Activated T-cell treated with anti-CD3 and anti-CD28 coated beads for 24 hours (primary cell): ENCODE results near the gene RELB.

Experiments used
- DNase-seq: peaks from one replicate; pipeline ENCODE4 v3.0.0-alpha.2; 2020; ENCODE audit warnings: low read depth

Gene RELB

DNA sequence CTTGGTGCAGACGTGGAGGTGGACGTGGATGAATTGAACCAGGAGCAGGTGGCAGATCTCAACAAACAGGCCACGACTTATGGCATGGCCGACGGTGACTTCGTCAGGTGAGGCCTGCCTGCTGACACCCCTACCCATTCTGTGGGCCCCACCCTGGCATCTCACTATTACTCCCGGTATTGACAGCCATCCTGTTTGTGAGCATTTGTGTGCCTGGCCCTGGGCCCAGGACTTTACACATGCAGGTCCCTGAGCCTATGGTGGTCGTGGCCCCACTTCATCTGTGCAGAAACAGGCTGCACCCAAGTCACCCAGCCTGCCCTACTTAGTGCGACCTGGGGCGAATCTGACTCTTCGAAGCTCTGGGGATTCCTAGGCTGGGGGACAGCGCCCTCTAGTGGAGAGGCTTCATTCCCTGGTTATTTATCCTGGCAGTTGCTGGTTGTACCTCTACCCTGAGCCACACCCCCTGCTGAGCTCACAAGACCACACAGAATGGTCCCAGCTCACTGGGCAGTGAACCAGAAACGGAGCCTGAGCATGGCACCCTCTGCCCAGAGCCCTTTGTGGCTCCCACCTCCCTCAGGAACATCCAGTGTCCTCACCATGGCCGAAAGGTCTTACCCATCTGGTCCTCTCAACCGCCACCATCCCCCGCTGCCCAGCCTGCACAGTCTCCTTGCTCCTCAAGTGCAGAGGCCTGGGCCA, 58.1 kb downstream of the RELB start:
- DNase-seq: peak; percentile 76

DNA sequence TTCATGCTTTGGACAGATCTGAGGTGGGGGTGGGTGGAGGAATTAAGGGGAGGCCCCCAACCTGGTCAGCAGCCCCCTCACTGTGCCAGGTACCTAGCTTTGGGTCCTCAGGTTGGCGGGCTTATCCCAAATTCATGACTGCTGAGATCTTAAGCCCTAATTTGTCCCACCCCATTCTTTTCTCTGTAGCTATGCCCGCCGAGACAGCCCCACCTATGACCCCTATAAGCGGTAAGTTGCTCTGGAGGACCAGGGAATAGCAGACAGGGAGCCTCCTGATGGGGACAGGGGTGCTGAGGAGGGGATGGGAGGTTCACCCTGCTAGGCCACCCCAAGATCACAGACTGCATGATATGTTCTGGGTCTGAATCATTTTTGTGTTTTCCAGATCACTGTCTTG, 60.7 kb downstream of the RELB start:
- no peak for DNase-seq

- no peak for DNase-seq
Measured at GRCh38 chr19:45063851-45064801, 62.9 kb downstream of the RELB start.

DNA sequence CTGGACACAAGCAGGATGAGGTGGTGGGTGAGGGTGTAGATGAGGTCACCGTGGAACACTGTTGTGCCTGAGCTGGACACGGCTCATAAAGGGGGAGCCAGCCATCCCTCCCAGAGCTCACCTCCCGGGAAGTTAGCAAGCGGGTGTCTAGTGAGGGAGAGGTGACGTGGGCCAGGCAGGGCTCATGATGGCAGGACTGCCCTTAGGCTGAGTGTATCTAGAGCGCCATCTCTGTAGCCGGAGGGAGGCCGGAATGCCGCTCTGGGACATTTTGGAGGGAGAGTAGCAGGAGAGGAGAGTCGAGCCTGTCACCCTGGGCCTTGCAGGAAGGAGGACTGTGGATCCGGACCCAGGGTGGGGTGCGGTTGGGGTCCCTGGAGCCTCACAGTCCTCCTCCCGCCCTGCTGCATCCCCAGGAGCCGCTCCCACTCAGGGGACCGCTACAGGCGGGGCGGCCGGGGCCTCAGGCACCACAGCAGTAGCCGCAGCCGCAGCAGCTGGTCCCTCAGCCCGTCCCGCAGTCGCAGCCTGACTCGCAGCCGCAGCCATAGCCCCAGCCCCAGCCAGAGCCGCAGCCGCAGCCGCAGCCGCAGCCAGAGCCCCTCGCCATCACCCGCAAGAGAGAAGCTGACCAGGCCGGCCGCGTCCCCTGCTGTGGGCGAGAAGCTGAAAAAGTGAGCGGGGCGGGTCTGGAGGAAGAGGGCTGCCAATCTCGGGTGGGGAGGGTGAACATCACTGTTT, 65.8 kb downstream of the RELB start:
- no peak for DNase-seq

GRCh38 chr19:45068041-45068440, 66.8 kb downstream of the RELB start:
- DNase-seq: no peak

GRCh38 chr19:45069056-45069455, 67.8 kb downstream of the RELB start:
- DNase-seq: no peak

DNA sequence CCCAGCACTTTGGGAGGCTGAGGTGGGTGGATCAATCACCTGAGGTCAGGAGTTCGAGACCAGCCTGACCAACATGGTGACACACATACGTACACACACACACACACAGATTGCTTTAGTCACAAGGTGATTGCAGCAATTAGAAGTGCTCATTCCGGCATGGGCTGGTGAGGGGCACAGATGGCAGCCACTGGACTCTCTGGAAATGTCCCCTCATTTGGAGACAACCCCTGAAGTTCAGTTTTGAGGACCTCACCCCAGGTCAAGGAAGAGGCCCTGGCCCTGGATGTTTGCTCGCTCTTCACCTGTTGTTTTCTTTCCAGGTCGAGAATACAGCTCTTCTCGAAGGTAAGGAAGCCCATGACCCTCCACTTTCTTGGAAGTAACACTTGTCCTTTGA, 69.0 kb downstream of the RELB start:
- no peak for DNase-seq

DNA sequence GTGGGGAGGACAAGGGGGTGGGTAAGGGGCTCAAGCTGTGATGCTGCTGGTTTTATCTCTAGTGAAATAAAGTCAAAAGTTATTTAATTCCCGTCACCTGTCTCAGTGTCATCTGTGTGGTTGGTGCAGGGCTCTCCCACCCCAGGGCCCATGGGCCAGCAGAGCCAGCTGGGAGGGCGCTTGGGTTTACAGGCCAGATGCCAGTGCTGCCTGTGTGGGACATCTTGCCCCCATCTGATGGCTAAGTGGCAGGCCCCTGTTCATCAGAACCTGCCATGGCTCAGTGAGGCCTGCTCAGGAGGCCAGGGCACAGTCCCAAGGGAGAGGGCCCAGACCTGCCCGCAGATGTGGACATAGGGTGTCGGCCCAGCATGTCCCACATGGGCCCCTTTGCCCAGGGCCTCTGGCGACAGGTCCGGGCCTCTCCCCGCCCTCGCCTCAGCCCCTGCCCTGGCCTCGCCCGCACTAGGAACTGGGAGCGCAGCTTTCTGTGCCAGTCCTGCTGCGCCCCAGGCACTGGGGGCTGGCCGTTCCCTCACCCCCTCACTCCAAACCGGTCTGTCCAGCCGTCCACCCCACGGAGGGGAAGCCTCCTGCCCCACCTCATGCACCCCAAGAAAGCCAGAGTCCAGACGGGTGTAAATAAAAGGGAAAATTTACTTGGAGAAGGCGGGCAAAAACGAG, 69.7 kb downstream of the RELB start:
- DNase-seq: no peak

DNA sequence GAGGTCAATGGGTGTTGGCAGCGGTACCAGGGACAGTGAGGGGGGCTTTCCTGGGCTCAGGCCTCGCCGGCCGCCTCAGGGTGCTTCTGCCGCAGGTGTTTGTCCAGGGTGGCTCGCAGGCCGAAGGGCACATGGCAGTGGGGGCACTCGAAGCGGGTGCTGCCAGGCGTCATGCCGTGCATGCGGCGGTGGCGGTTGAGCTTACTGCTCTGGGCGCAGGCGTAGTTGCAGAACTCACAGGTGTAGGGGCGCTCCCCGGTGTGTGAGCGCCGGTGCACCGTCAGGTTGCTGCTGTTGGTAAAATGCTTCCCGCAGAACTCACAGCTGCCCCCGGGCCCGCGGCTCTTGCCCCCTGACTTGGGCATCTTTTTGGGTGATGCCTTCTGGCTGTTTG, 70.3 kb downstream of the RELB start:
- no peak for DNase-seq

DNA sequence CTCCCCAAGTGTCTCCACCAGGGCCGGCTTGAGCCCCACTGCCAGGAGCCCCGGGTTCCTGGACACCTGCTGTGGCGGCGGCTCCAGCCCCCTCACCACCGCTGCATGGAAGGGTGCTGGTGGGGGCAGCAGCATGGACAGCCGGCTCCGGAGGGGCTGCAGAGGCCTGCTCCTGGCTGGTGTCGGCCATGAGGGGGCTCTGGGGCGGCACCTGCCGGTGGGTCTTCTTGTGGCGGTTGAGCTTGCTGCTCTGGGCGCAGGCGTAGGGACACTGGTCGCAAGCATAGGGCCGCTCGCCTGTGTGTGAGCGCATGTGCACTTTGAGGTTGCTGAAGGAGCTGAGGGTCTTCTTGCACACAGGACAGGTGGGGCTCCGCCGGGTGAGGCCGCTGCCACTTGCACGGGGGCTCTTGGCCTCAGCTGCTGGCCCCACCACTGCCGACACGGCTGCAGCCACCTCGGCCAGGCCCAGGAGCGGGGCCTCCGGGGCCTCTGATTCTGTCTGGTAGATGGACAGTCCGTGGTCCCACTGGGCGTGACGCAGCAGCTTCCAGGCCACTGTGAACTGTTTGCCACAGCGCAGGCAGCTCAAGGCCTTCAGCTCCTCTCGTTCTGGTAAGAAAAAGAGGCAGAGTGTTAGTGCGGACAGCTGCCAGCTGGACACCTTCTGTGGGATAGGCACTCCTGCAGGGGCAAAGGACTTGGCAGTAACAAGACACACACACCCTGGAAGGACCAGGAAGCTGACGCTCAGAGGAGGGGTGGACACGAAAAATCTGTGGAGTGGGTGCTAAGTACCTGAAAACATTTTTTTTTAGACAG, 70.9 kb downstream of the RELB start:
- DNase-seq: no peak

- DNase-seq: no peak
Measured at GRCh38 chr19:45074744-45075300, 73.6 kb downstream of the RELB start.

DNA sequence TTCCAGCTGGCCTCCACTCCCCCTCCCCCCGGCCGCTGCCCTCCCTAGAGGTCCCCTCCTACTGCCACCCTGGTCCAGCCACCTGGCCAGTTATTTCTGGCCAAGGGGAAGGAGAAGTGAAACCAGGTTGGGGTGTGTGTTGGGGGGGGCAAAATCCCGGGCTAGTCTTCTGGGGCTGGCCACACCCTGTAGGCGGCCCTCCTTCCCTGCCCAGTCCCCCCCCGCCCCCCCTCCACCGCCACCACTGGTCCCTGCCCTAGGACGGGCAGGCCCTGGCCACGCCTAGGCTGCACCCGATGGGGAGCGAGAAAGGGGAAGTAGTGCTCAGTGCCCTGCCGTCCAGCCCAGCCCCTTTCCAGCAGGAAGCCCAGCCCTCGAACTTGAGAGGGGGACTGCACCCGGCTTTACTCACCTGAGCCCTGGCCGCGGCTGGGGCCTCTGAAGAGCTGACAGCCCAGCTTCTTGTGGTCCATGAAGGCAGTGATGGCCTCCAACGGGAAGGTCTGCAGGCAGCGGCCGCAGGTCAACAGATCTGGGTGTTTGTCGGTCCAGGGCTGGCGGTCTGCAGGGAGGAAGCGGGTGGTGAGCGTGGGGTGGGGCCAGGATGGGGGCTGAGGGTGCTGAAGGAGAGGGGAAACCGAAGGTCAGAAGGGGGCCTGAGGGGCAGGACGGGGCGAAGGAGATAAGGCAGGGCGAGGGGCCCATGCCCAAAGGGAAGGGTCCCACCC, 74.2 kb downstream of the RELB start:
- DNase-seq: no peak

DNA sequence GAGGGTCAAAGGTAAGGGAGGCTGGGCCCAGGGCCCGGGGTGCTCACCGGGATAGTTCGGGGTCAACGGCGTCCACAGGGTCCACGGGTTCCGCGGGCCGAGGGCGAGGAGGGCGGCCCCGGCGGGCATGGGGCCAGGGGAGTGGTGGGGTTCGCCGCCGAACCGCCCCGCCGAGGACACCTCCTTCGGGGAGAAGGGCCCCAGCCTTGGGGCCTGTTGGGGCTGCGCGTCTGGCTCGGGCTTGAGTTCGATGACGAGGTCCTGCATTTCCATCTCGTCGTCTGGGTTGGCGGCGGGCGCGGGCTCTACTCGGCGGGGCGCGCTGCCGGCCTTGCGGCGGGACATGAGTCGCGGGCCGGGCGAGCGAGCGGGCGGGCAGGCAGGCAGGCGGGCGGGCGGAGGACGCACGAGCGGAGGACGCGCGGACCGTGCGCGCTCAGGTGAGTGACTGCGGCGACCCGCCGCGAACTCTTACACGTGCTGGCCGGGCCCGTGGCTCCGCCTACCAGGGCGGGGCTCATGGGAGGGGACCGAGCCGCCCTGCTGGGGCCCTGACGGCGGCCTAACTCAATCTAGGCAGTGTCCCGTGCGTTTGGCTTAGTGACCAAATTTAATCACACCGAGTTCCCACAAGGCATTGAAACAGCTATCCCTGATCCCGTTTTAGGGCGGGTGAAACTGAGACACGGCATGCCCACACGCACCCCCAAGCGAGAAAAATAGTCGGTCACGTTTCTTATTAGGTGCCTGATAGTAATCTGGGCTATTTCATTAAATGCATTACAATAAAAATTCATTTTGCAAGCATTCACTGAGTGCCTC, 75.0 kb downstream of the RELB start, which contains the start of gene ZNF296:
Gene ZNF296 (minus strand): TSS at position 450 of the 822 bp plus-strand sequence. CDS start 105 bp downstream, at position 345.
- DNase-seq: peak; percentile 77

GRCh38 chr19:45076851-45077730, 75.8 kb downstream of the RELB start:
- DNase-seq: no peak

- DNase-seq: no peak
Measured at GRCh38 chr19:45078390-45079062, 77.3 kb downstream of the RELB start.

GRCh38 chr19:45079063-45079910, 78.0 kb downstream of the RELB start, which contains the start of gene GEMIN7:
Gene GEMIN7 (plus strand): TSS chr19:45079260. CDS start chr19:45090115, 10,855 bp downstream.
- peak; percentile 81 for DNase-seq
